GM23248 (cell line): ENCODE results near the gene SOX8.

Experiments used
- EZH2 ChIP-seq: fragments of 200-600 bp; sonication (generic); IDR thresholded peaks from 2 replicates; pipeline ENCODE4 v1.6.1; 2018; ENCODE audit warnings: antibody characterized with exemption, mild to moderate bottlenecking; ENCODE audit not compliant: insufficient read depth, poor library complexity, severe bottlenecking
- EZH2phosphoT487 ChIP-seq: fragments of 200-600 bp; sonication (generic); IDR thresholded peaks from 2 replicates; pipeline ENCODE4 v1.6.1; 2018; ENCODE audit warnings: antibody characterized with exemption, moderate library complexity, mild to moderate bottlenecking, low read depth; ENCODE audit not compliant: insufficient read depth

- TF ChIP-seq EZH2 (no peak), EZH2phosphoT487 (no peak)
Observed at GRCh38 chr16:942436-943060, 39.0 kb upstream of the SOX8 start.
